RPMI8226 (cell line): Measurements from ENCODE around the gene GMCL1.

Source experiments
- DNase-seq: peaks from one replicate; pipeline ENCODE4 v3.0.0-alpha.2; 2015

The GMCL1 gene

GRCh38 chr2:69829256-69830044 is at the start of gene GMCL1:
Gene GMCL1 (plus strand): TSS chr2:69829660. CDS start chr2:69829893, 233 bp downstream.
- peak; percentile 99 for DNase-seq

GRCh38 chr2:69780921-69781320 is 48.5 kb upstream of the GMCL1 start:
- no peak for DNase-seq

GRCh38 chr2:69781321-69782248 is 47.9 kb upstream of the GMCL1 start:
- peak; percentile 32 for DNase-seq

- DNase-seq, result no peak
These were observed 45.2 kb upstream of the GMCL1 start for GRCh38 chr2:69784228-69784627.

GRCh38 chr2:69785358-69785757 is 44.1 kb upstream of the GMCL1 start:
- DNase-seq, result no peak

- DNase-seq, result no peak
These were observed 43.4 kb upstream of the GMCL1 start for GRCh38 chr2:69786052-69786560.

- DNase-seq, result no peak
These were observed 40.2 kb upstream of the GMCL1 start for GRCh38 chr2:69789175-69789721.

GRCh38 chr2:69789772-69790600 is 39.5 kb upstream of the GMCL1 start:
- no peak for DNase-seq

GRCh38 chr2:69790601-69790959 is 38.9 kb upstream of the GMCL1 start:
- no peak for DNase-seq

- DNase-seq, result no peak
These were observed 38.4 kb upstream of the GMCL1 start for GRCh38 chr2:69791045-69791444.

GRCh38 chr2:69796174-69796573 is 33.3 kb upstream of the GMCL1 start:
- no peak for DNase-seq

- DNase-seq, result no peak
These were observed 32.2 kb upstream of the GMCL1 start for GRCh38 chr2:69797235-69797634.

GRCh38 chr2:69797836-69798289 is 31.6 kb upstream of the GMCL1 start:
- no peak for DNase-seq

GRCh38 chr2:69798290-69798908 is 31.1 kb upstream of the GMCL1 start:
- peak; percentile 25 for DNase-seq

GRCh38 chr2:69798909-69799526 is 30.4 kb upstream of the GMCL1 start:
- DNase-seq, result peak; percentile 78

GRCh38 chr2:69801745-69802290 is 27.6 kb upstream of the GMCL1 start:
- DNase-seq, result no peak

- DNase-seq, result peak; percentile 35
These were observed 26.6 kb upstream of the GMCL1 start for GRCh38 chr2:69802781-69803367.

GRCh38 chr2:69804416-69804815 is 25.0 kb upstream of the GMCL1 start:
- no peak for DNase-seq

- DNase-seq, result no peak
These were observed 23.6 kb upstream of the GMCL1 start for GRCh38 chr2:69805887-69806286.

GRCh38 chr2:69807821-69808540 is 21.5 kb upstream of the GMCL1 start:
- DNase-seq, result no peak
